ENCODE data around the gene EFHD2.

DNA sequence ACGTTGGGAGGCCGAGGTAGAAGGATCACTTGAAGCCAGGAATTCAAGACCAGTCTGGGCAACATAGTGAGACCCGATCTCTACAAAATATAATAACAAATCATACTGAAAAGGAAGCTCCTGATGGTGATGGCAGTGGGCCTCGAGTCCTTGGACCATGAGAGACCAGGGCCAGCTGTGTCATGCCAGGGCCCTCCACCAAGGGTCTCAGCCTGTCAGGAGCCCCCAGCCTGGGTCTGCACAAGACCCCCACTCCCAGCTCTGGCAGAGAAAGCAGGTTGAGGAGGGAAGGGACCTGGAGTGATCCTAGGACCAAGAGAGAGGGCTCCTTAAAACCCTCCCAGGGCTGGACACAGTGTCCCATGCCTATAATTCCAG lies 21.9 kb downstream of the EFHD2 start:
- TF ChIP-seq CTCF (IDR thresholded peaks at IDR 0.05) (no peak), EZH2 (IDR thresholded peaks at IDR 0.05) (no peak), EZH2phosphoT487 (IDR thresholded peaks at IDR 0.05) (no peak)
